ENCODE measurements around the gene CHGA. TPM values are rescaled to one million over a fixed set of nuclear protein-coding genes. Genes with fewer than 3 reads are reported as not detected.

CHGA gene
- total RNA-seq, 2 donors from 2014 or later, result not detected

DNA sequence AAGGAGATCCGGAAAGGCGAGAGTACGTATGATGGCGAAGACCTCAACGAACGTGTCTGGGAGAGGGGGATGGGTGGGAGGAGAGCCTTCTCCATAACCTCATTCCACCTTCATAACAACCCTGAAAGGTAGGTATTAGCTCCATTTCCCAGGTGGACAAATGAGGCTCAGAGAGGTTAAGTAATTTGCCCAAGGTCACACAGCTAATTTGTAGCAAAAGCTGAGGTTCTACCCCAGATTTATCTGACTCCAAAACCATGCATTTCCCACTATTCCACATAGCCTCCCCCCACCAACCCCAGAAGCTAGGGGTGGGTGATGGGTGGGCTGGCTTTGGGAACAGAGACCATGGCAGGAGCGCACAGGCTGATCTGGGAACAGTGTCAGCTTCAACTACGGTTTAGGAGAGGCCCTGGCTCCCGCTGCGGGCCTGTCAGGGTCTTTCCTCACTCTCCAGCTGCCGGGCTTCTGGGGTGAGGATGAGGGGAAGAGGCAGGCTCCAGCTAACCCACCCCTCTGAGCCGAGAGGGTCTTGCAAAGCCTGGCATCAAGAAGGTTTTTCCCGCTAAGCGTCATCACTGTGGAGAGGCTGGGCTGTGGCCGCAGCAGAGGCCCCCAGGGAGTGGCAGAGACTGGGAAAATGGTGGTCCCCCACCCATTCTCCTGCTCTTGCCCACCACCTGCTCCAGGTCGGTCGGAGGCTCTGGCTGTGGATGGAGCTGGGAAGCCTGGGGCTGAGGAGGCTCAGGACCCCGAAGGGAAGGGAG lies 8.9 kb downstream of the CHGA start:
- no peak overlapping the region for H3K27ac Mint-ChIP-seq
- no peaks in the 10 kb centered on the region for H3K36me3 Mint-ChIP-seq (ENCODE audit: low read depth)
- H3K4me3 Mint-ChIP-seq, result no peak overlapping the region
- no peaks in the 10 kb centered on the region for H3K9me3 Mint-ChIP-seq
- H3K27me3 Mint-ChIP-seq, result no peaks in the 10 kb centered on the region
- H3K4me1 Mint-ChIP-seq, result no peaks in the 10 kb centered on the region
- no peak for ATAC-seq (replicated peaks)

DNA sequence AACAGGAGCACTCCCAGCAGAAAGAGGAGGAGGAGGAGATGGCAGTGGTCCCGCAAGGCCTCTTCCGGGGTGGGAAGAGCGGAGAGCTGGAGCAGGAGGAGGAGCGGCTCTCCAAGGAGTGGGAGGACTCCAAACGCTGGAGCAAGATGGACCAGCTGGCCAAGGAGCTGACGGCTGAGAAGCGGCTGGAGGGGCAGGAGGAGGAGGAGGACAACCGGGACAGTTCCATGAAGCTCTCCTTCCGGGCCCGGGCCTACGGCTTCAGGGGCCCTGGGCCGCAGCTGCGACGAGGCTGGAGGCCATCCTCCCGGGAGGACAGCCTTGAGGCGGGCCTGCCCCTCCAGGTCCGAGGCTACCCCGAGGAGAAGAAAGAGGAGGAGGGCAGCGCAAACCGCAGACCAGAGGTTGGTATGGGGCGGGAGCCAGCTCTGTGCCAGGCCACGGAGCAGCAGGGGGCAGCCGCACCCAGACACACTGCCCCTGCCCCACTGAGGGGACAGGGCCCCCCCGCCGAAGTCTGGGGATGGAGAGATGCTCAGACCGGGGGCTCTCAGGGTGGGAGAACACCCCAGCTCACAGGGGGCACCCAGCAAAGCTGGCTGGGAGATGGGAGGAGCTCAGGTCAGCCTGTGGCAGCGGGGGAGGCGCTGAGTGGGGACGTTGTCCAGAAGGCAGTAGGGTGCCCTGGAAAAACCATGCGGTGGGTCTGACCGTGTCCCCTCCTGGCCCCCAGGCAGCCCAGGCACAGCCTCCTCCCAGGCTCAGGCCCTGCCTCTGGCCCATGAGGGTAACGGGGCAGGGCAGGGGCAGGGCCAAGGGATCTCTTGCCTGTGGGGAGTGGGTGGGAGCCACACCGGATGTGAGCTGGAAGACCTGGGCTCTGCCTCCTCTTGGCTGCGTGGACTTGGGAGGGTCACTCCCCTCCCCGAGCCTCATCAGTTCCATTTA lies 9.8 kb downstream of the CHGA start:
- Mint-ChIP-seq H3K36me3 (ENCODE audit: low read depth) (no peaks in the 10 kb centered on the region), H3K27me3 (no peaks in the 10 kb centered on the region), H3K4me3 (no peak overlapping the region), H3K9me3 (no peaks in the 10 kb centered on the region), H3K27ac (no peak overlapping the region), H3K4me1 (no peaks in the 10 kb centered on the region)
- ATAC-seq (replicated peaks), result no peak

DNA sequence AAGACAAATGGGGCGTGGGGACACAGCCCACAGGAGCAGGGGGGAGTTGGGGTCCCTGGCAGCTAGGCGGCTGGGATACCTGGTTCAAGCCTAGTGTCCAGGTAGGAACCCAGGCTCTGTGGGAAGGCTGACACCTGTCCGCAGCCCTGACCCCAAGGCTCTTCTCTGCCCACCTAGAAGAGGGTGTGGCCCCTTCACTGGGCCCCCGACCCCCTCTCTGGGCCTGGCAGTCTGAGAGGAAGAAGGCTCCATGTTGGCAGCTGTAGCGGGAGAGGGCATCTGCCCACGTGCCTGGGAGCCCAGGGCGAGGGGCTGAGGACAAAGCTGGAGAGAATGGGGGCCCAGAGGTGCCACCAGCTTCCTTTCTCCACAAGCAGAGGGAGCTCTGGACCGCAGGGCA lies 10.5 kb downstream of the CHGA start:
- H3K4me1 Mint-ChIP-seq, result no peaks in the 10 kb centered on the region
- no peaks in the 10 kb centered on the region for H3K9me3 Mint-ChIP-seq
- H3K27ac Mint-ChIP-seq, result no peak overlapping the region
- no peak overlapping the region for H3K4me3 Mint-ChIP-seq
- ATAC-seq (replicated peaks), result no peak
- no peaks in the 10 kb centered on the region for H3K27me3 Mint-ChIP-seq
- H3K36me3 Mint-ChIP-seq (ENCODE audit: low read depth), result no peaks in the 10 kb centered on the region

DNA sequence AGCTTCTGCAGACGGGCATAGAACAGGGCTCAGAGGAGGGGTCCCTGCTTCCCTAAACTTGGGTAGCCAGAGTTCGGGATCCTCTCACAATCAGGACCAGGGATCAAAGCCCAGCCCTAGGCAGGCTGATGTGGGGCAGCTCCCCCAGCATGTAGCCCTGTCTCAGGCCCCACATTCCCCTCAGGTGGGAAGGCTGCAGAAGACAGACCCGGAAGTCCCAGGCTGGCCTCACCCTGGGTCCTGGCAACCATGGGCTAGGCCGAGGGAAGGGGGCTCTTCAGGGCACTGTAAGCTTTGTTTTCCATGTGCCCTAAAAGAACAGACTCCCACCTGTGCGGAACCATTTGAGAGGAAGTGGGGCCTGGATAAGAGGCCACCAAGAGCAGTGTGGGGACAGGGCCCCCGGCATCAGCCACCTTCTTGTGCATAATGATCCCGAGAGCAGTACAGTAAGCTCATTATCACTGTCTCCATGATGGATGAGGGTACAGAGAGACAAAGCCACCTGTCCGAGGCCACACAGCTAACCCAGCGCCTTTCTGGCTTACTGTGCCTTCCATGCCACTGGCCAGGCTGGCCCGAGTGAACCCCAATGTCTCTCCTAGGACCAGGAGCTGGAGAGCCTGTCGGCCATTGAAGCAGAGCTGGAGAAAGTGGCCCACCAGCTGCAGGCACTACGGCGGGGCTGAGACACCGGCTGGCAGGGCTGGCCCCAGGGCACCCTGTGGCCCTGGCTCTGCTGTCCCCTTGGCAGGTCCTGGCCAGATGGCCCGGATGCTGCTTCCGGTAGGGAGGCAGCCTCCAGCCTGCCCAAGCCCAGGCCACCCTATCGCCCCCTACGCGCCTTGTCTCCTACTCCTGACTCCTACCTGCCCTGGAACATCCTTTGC lies 11.5 kb downstream of the CHGA start:
- Mint-ChIP-seq H3K27ac (no peak overlapping the region), H3K27me3 (no peaks in the 10 kb centered on the region)

DNA sequence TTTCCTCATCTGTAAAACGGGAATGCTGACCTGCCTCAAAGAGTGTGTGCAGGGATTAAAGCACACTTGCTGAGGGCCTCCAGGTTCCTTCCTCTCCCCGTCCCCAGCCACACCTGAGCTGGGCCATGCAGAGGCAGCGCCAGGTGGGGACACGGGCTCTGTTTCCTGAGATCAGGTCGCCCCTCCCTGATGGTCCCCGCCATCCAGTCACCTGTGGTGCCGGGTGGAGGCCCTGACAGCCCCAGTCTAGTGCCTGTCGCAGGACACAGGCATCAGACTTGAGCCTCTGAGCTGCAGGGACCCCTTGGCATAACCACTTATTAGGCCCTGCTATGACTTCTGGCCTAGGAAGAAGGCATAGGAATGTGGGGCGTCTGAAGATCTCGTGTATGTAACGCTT lies 12.5 kb downstream of the CHGA start:
- Mint-ChIP-seq H3K4me1 (no peaks in the 10 kb centered on the region), H3K27ac (no peak overlapping the region), H3K4me3 (no peak overlapping the region), H3K27me3 (no peaks in the 10 kb centered on the region), H3K36me3 (ENCODE audit: low read depth) (no peaks in the 10 kb centered on the region), H3K9me3 (no peaks in the 10 kb centered on the region)
- ATAC-seq (replicated peaks), result no peak

More for the DNA sequence above, 11.5 kb downstream of the CHGA start:
- Mint-ChIP-seq H3K4me3 (no peak overlapping the region), H3K9me3 (no peaks in the 10 kb centered on the region), H3K4me1 (no peaks in the 10 kb centered on the region), H3K36me3 (ENCODE audit: low read depth) (no peaks in the 10 kb centered on the region)
- no peak for ATAC-seq (replicated peaks)

DNA sequence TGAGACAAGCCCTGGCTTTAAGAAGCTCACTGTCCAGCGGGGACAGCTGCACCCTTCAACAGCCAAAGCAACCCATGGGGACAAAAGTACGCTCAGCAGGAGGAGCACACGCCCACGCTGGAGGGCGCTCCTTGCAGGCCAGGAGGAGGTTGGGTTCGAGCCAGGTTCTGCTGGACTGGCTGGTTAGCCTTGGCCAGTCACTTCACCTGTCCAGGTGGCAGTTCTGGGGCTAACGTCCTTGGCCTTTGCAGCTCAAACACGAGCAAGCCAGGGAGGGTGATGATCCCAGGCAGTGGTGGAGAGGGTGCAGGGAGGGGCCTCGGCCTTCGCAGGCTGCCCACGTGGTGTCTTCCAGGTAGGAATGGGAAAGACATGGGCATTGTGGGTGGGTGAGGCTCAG lies 13.1 kb downstream of the CHGA start:
- H3K9me3 Mint-ChIP-seq, result no peaks in the 10 kb centered on the region
- no peak for ATAC-seq (replicated peaks)

DNA sequence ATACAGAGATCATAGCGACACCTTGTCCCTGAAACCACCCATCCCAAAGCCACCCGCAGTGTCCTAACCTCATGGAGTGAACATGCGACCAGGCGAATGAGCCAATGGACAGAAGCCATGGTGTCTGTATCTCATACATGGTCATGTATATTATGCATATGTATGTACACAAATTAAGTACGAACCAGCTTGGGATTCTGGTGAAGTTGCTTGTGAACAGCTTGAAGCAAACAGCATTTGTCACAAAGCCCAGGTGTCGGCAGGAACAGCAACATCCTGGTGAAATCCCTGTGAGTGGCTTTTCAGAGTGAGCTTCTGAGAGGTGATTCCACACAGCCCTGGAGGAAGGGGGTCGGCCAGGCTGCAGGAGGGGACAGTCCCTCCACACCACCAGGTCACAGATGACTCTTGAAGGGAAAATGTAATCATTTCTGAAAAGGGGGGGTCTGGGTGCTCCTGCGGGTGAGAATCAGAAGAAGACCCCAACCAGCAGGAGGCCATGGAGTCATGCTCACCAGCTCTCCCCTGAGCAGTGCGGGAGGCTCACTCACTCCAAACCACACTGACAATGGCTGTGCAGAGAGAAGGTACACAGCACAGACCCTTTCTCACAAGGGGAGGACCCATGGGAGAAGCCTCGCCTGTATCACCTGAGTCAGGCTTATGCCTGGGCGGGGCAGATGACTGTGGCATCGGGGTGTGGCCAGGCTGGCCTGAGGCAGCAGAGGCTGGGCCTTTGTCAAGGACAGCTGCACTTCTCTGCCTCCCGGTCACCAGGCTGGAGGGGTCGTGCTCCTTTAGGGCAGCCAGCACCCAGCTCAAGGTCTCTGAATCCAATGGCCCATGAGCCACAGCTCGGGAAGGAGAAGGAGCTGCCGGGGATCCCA lies 14.3 kb downstream of the CHGA start:
- Mint-ChIP-seq H3K36me3 (ENCODE audit: low read depth) (no peaks in the 10 kb centered on the region), H3K9me3 (no peaks in the 10 kb centered on the region), H3K27me3 (no peaks in the 10 kb centered on the region), H3K4me1 (no peaks in the 10 kb centered on the region), H3K4me3 (no peak overlapping the region), H3K27ac (peak overlapping the region; percentile 20)
- ATAC-seq (replicated peaks), result peak; percentile 71

More for the DNA sequence above, 13.1 kb downstream of the CHGA start:
- Mint-ChIP-seq H3K27me3 (no peaks in the 10 kb centered on the region), H3K4me1 (no peaks in the 10 kb centered on the region), H3K27ac (no peak overlapping the region), H3K36me3 (ENCODE audit: low read depth) (no peaks in the 10 kb centered on the region), H3K4me3 (no peak overlapping the region)

DNA sequence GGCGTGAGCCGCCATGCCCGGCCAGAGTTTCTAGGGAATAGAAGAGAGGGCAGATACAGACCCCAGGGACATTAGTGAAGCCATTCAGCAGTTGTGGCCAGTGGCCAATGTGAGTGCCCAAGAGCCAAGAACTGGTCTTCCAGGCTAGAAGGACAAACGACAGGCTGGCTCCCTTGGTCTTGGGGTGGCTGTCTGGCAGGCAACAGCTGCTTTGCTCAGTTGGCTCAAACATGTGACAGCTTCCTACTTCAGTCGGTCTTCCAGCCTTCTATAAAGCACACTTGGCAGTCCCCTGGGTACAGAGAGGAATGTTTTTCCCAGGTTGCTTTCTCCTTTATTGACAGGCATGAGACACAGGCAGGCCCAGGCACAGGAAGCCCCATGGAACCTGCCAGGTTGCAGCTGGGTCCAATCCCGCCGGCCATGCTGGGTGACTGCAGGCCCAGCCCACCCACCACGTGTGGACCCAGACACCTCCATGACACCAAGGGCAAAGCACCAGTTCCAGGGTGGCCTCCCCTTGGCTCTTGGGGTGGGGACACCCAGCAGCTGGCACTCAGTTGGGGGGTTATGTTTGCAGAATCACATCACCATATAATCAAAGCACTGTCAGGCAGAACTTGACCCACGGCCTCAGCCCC lies 15.4 kb downstream of the CHGA start:
- no peak for ATAC-seq (replicated peaks)
- H3K9me3 Mint-ChIP-seq, result no peaks in the 10 kb centered on the region
- H3K27ac Mint-ChIP-seq, result no peak overlapping the region
- H3K4me3 Mint-ChIP-seq, result no peak overlapping the region
- H3K4me1 Mint-ChIP-seq, result no peaks in the 10 kb centered on the region
- H3K27me3 Mint-ChIP-seq, result no peaks in the 10 kb centered on the region
- peaks cover 4% of the 10 kb centered on the region for H3K36me3 Mint-ChIP-seq (ENCODE audit: low read depth)

DNA sequence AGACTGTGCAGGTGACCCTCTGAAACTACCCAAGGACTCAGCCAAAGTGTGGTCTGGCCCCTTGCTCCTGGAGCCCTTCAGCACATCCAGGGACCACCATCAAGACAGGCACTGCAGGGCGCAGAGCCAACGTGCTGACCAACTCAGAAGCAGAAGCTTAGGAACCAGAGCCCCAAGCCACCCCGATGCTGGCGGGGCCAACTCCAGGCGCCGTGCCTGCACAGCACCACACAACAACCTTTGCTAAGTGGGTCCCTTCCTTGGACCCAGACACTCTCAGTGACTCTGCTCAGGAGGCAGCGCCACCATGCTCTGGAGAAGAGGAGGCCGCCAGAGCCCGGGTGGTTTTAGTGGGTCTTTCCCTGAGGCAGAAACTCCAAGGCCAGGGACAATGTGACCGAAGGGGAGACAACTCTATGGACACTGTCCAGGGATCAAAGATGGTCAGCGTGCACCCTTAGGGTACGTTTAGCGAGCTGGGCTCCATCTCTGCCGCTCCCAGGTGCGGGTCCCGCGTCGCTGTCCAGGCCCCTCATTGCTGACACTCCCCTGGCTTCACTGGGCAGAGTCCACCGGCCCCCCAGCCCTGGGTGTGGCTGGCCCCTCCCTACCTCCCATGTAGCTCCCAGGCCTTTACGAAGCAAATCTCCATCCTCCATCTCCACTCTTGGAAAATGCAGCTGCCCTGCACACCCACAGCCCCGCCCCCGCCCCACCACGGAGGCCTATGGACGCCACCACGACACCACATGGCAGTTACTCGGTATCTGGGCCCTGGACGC lies 16.1 kb downstream of the CHGA start:
- H3K4me1 Mint-ChIP-seq, result no peaks in the 10 kb centered on the region
- H3K36me3 Mint-ChIP-seq (ENCODE audit: low read depth), result peaks cover 5% of the 10 kb centered on the region
- no peak for ATAC-seq (replicated peaks)
- H3K4me3 Mint-ChIP-seq, result no peak overlapping the region
- no peak overlapping the region for H3K27ac Mint-ChIP-seq
- H3K27me3 Mint-ChIP-seq, result no peaks in the 10 kb centered on the region
- H3K9me3 Mint-ChIP-seq, result no peaks in the 10 kb centered on the region

DNA sequence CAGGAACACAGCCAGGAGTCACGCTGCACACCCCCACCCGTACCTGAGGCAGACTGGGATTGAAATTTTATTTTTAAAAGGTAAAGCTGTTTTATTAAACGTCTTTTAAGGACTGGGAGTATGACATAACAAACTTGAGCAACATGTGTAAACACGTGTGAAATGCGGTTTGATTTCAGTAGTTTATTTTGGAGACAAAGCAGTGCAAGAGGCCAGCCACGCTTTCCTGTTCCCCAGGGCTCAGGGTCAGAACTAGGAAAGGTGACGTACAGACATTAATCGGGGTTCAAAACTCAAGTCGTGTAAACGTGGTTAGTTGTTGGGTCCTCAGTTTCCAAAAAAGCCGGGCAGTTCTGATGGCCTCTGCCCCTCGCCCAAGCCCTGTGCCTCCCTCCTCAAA lies 16.7 kb downstream of the CHGA start:
- H3K36me3 Mint-ChIP-seq (ENCODE audit: low read depth), result peaks cover 11% of the 10 kb centered on the region
- no peak for ATAC-seq (replicated peaks)
- H3K9me3 Mint-ChIP-seq, result no peaks in the 10 kb centered on the region
- no peak overlapping the region for H3K27ac Mint-ChIP-seq
- H3K4me3 Mint-ChIP-seq, result no peak overlapping the region
- no peaks in the 10 kb centered on the region for H3K4me1 Mint-ChIP-seq
- H3K27me3 Mint-ChIP-seq, result no peaks in the 10 kb centered on the region

DNA sequence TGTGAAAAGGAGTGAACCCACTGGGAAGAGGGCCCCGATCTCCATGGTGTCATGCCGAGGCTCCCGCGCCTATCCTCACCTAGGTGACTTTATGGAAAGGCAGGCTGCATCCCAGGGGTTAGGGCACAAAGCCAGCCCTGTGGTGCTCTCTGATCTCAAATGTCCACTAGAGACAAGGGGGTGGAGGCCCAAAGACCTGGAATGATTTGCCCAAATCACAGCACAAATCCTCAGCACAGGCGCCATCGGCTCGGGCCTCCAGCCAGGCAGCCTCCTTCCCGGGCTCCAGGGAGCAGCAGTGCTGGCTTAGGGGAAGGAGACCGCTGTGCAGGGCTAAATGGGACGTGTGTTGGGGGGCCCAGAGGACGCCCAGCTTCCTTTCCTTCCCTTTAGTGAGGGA lies 17.6 kb downstream of the CHGA start:
- ATAC-seq (replicated peaks), result no peak
- Mint-ChIP-seq H3K4me1 (no peaks in the 10 kb centered on the region), H3K27ac (no peak overlapping the region), H3K9me3 (no peaks in the 10 kb centered on the region), H3K4me3 (no peak overlapping the region), H3K27me3 (no peaks in the 10 kb centered on the region), H3K36me3 (ENCODE audit: low read depth) (peaks cover 11% of the 10 kb centered on the region)

DNA sequence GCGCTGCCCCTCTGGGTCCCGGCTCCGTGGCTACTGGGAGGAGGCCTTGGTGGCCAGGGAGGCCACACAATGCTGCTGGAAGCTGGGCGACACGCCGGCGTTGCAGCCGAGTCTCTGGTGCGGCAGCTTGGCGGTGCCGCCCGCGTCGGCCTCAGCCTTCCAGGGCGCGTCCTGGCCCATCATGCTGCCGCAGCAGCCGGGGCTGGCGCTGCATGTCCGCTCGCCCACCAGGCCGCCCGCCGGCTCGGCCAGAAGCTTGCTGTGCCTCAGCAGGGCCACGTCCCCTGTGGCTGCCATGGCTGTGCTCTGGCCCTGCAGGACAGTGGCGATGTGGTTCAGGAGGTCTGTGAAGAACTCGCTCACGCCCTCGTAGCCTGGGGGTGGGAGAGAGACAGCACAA lies 18.6 kb downstream of the CHGA start:
- H3K27me3 Mint-ChIP-seq, result no peaks in the 10 kb centered on the region
- ATAC-seq (replicated peaks), result no peak
- no peaks in the 10 kb centered on the region for H3K4me1 Mint-ChIP-seq
- H3K9me3 Mint-ChIP-seq, result no peaks in the 10 kb centered on the region
- peaks cover 15% of the 10 kb centered on the region for H3K36me3 Mint-ChIP-seq (ENCODE audit: low read depth)
- H3K4me3 Mint-ChIP-seq, result no peak overlapping the region
- H3K27ac Mint-ChIP-seq, result no peak overlapping the region

DNA sequence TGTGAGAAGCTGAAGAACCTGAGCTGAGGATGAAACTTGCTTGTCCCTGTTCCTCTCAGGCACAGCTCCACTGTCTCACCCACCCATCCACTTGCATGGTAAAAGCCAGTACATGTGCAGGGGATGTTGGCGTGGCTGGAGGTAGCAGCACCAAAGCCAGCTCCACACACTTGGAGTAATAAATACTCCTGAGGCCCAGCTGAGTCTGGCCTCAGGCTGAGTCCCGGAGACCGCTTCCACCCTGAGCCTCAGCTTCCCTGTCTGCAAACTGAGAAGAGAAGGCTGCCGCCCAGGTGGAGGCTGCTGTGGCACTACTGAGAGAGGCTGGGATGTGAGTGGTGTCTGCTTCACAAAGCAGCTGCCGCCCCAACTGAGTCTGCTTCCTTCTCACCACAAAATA lies 19.2 kb downstream of the CHGA start:
- no peak for ATAC-seq (replicated peaks)
- H3K4me1 Mint-ChIP-seq, result no peaks in the 10 kb centered on the region
- H3K27ac Mint-ChIP-seq, result no peak overlapping the region
- H3K36me3 Mint-ChIP-seq (ENCODE audit: low read depth), result peaks cover 16% of the 10 kb centered on the region
- H3K9me3 Mint-ChIP-seq, result no peaks in the 10 kb centered on the region
- no peaks in the 10 kb centered on the region for H3K27me3 Mint-ChIP-seq
- H3K4me3 Mint-ChIP-seq, result no peak overlapping the region

Data from activated T-helper 17 cell treated with anti-CD3 and anti-CD28 coated beads, Interleukin-2, amount 50 U/mL, for 72 hours (primary cell).